Measurements from ENCODE around the gene BARHL2.

The BARHL2 gene

GRCh38 chr1:90710579-90711536 is 6.2 kb downstream of the BARHL2 start:
- no peak for DNase-seq (ENCODE audit: low read depth in 2 of 2)

GRCh38 chr1:90709535-90709934 is 7.6 kb downstream of the BARHL2 start:
- no peak for DNase-seq (ENCODE audit: low read depth in 2 of 2)

GRCh38 chr1:90708826-90709225 is 8.3 kb downstream of the BARHL2 start:
- no peak for DNase-seq (ENCODE audit: low read depth in 2 of 2)

- DNase-seq (ENCODE audit: low read depth in 2 of 2) = no peak
Measured at GRCh38 chr1:90708236-90708786, 8.8 kb downstream of the BARHL2 start.

GRCh38 chr1:90707363-90707710 is 9.8 kb downstream of the BARHL2 start:
- no peak for DNase-seq (ENCODE audit: low read depth in 2 of 2)

- no peak for DNase-seq (ENCODE audit: low read depth in 2 of 2)
Measured at GRCh38 chr1:90706437-90707362, 10.4 kb downstream of the BARHL2 start.

- DNase-seq (ENCODE audit: low read depth in 2 of 2) = no peak
Measured at GRCh38 chr1:90705956-90706355, 11.1 kb downstream of the BARHL2 start.

GRCh38 chr1:90704817-90705216 is 12.3 kb downstream of the BARHL2 start:
- DNase-seq (ENCODE audit: low read depth in 2 of 2) = no peak

GRCh38 chr1:90694846-90695245 is 22.3 kb downstream of the BARHL2 start:
- DNase-seq (ENCODE audit: low read depth in 2 of 2) = no peak

GRCh38 chr1:90687747-90688146 is 29.4 kb downstream of the BARHL2 start:
- DNase-seq (ENCODE audit: low read depth in 2 of 2) = no peak

GRCh38 chr1:90675161-90675847 is 41.8 kb downstream of the BARHL2 start:
- DNase-seq (ENCODE audit: low read depth in 2 of 2) = no peak

- no peak for DNase-seq (ENCODE audit: low read depth in 2 of 2)
Measured at GRCh38 chr1:90671741-90672140, 45.4 kb downstream of the BARHL2 start.

GRCh38 chr1:90671251-90671650 is 45.9 kb downstream of the BARHL2 start:
- DNase-seq (ENCODE audit: low read depth in 2 of 2) = no peak
